OCI-LY1 (cell line): ENCODE data around the gene NMRK1.

Source experiments
- H2AFZ ChIP-seq: fragments of 200-600 bp; sonication (generic), shearing (Covaris generic); 2 replicates; pipeline ENCODE4 v1.6.0; 2014; ENCODE audit warnings: antibody characterized with exemption, mild to moderate bottlenecking, low read length
- H3F3A ChIP-seq: fragments of 200-600 bp; sonication (generic), shearing (Covaris generic); 2 replicates; pipeline ENCODE4 v1.6.0; 2014; ENCODE audit warnings: mild to moderate bottlenecking, antibody characterized with exemption, low read length, moderate library complexity; ENCODE audit not compliant: insufficient read depth
- H3K27ac ChIP-seq: fragments of 200-600 bp; sonication (generic); 2 replicates; pipeline ENCODE4 v1.5.1; 2014; ENCODE audit warnings: low read length, mixed run types, mild to moderate bottlenecking, low read depth; ENCODE audit not compliant: poor library complexity, severe bottlenecking
- H3K27me3 ChIP-seq: fragments of 200-600 bp; sonication (generic); 2 replicates; pipeline ENCODE4 v1.6.0; 2014; ENCODE audit warnings: antibody characterized with exemption, mild to moderate bottlenecking, low read length, moderate library complexity; ENCODE audit not compliant: insufficient read depth
- H3K36me3 ChIP-seq: fragments of 200-600 bp; sonication (generic); 2 replicates; pipeline ENCODE4 v1.6.1; 2014; ENCODE audit warnings: mild to moderate bottlenecking, antibody characterized with exemption, low read length, moderate library complexity, mixed read lengths; ENCODE audit not compliant: insufficient read depth
- H3K4me1 ChIP-seq: fragments of 200-600 bp; sonication (generic); 2 replicates; pipeline ENCODE4 v1.5.1; 2014; ENCODE audit warnings: mild to moderate bottlenecking, low read length, moderate library complexity; ENCODE audit not compliant: insufficient read depth, severe bottlenecking
- H3K4me2 ChIP-seq: fragments of 200-600 bp; sonication (generic), shearing (Covaris generic); 2 replicates; pipeline ENCODE4 v1.6.1; 2014; ENCODE audit warnings: low read length
- H3K4me3 ChIP-seq: fragments of 200-600 bp; sonication (generic); 2 replicates; pipeline ENCODE4 v1.5.1; 2014; ENCODE audit warnings: low read length, low read depth, mild to moderate bottlenecking, mixed read lengths; ENCODE audit not compliant: poor library complexity, severe bottlenecking
- H3K79me2 ChIP-seq: fragments of 200-600 bp; shearing (Covaris generic); 2 replicates; pipeline ENCODE4 v1.6.1; 2016; ENCODE audit warnings: mixed run types, low read length, mixed read lengths; ENCODE audit not compliant: insufficient read depth
- H3K9ac ChIP-seq: fragments of 200-600 bp; sonication (generic), shearing (Covaris generic); 2 replicates; pipeline ENCODE4 v1.6.1; 2014; ENCODE audit warnings: mild to moderate bottlenecking, low read length, mixed read lengths
- H3K9me2 ChIP-seq: fragments of 200-600 bp; sonication (generic), shearing (Covaris generic); 2 replicates; pipeline ENCODE4 v1.6.1; 2014; ENCODE audit warnings: low read depth, mild to moderate bottlenecking, low read length, mixed read lengths
- H3K9me3 ChIP-seq: fragments of 200-600 bp; shearing (Covaris generic); 2 replicates; pipeline ENCODE4 v1.6.1; 2014; ENCODE audit warnings: low read length, mixed read lengths
- H4K20me1 ChIP-seq: fragments of 200-600 bp; sonication (generic), shearing (Covaris generic); 2 replicates; pipeline ENCODE4 v1.6.0; 2016; ENCODE audit warnings: mild to moderate bottlenecking, low read length; ENCODE audit not compliant: insufficient read depth
- CTCF ChIP-seq: fragments of 200-600 bp; sonication (generic), shearing (Covaris generic); IDR thresholded peaks from 2 replicates; pipeline ENCODE4 v1.5.1; 2017; ENCODE audit warnings: mild to moderate bottlenecking, antibody characterized with exemption, low read length, moderate library complexity, mixed read lengths
- EZH2 ChIP-seq: fragments of 200-600 bp; sonication (generic), shearing (Covaris generic); IDR thresholded peaks from 2 replicates; pipeline ENCODE4 v1.8.0; 2017; ENCODE audit warnings: borderline replicate concordance, mixed run types, mild to moderate bottlenecking, antibody characterized with exemption, low read length, moderate library complexity, mixed read lengths

NMRK1 gene

GRCh38 chr9:75132244-75132643 lies 44.3 kb upstream of the NMRK1 start:
- Histone ChIP-seq H2AFZ (no peak overlapping the region), H3K9me3 (no peaks in the 10 kb centered on the region), H4K20me1 (no peaks in the 10 kb centered on the region), H3K27me3 (no peaks in the 10 kb centered on the region), H3K27ac (no peak overlapping the region), H3K4me3 (no peak overlapping the region), H3F3A (no peaks in the 10 kb centered on the region), H3K4me1 (no peaks in the 10 kb centered on the region), H3K4me2 (no peak overlapping the region), H3K9me2 (no peaks in the 10 kb centered on the region), H3K9ac (no peak overlapping the region), H3K36me3 (peaks cover 63% of the 10 kb centered on the region; the same call in 1 of the 2 replicates), H3K79me2 (no peaks in the 10 kb centered on the region)
- TF ChIP-seq EZH2 (no peak), CTCF (no peak)

- Histone ChIP-seq H3K9me2 (no peaks in the 10 kb centered on the region), H3K4me2 (no peak overlapping the region), H3K36me3 (peaks cover 58% of the 10 kb centered on the region; the same call in 1 of the 2 replicates), H3K27me3 (no peaks in the 10 kb centered on the region), H3K9ac (no peak overlapping the region), H3K9me3 (no peaks in the 10 kb centered on the region), H3K79me2 (no peaks in the 10 kb centered on the region), H3K4me1 (no peaks in the 10 kb centered on the region), H3F3A (no peaks in the 10 kb centered on the region), H2AFZ (no peak overlapping the region), H4K20me1 (no peaks in the 10 kb centered on the region), H3K27ac (no peak overlapping the region), H3K4me3 (no peak overlapping the region)
- TF ChIP-seq EZH2 (no peak), CTCF (no peak)
These were observed 43.7 kb upstream of the NMRK1 start for GRCh38 chr9:75131700-75132099.

GRCh38 chr9:75130621-75131230 lies 42.8 kb upstream of the NMRK1 start:
- Histone ChIP-seq H3K27ac (no peak overlapping the region), H3K4me2 (no peak overlapping the region), H3F3A (no peaks in the 10 kb centered on the region), H3K9ac (no peak overlapping the region), H3K9me3 (no peaks in the 10 kb centered on the region), H3K27me3 (no peaks in the 10 kb centered on the region), H3K9me2 (no peaks in the 10 kb centered on the region), H4K20me1 (no peaks in the 10 kb centered on the region), H3K36me3 (peaks cover 57% of the 10 kb centered on the region), H2AFZ (no peak overlapping the region), H3K4me1 (no peaks in the 10 kb centered on the region), H3K79me2 (no peaks in the 10 kb centered on the region), H3K4me3 (no peak overlapping the region)
- TF ChIP-seq EZH2 (no peak), CTCF (no peak)
